Measurements from ENCODE around the gene DPP6.
"Not testable (repeated sequence)": the region's sequence is repeated elsewhere in the genome, so short reads cannot be mapped to it uniquely, and the experiment has no call there.

DPP6 gene

DNA sequence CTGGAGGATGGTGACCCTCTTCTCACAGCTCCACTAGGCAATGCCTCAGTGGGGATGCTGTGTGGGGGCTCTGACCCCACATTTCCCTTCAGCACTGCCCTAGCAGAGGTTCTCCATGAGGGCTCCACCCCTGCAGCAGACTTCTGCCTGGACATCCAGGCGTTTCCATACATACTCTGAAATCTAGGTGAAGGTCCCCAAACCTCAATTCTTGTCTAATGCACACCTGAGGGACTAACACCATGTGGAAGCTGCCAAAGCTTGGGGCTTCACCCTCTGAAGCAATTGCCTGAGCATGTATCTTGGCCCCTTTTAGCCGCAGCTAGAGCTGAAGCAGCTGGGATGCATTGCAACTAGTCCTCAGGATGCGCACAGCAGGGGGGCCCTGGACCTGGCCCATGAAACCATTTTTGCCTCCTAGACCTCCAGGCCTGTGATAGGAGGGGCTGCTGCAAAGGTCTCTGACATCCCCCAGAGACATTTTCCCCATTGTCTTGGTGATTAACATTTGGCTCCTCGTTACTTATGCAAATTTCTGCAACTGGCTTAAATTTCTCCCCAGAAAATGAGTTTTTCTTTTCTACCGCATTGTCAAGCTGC is 882.3 kb downstream of the DPP6 start:
- not testable (repeated sequence) for DNase-seq (ENCODE audit: low spot score)

DNA sequence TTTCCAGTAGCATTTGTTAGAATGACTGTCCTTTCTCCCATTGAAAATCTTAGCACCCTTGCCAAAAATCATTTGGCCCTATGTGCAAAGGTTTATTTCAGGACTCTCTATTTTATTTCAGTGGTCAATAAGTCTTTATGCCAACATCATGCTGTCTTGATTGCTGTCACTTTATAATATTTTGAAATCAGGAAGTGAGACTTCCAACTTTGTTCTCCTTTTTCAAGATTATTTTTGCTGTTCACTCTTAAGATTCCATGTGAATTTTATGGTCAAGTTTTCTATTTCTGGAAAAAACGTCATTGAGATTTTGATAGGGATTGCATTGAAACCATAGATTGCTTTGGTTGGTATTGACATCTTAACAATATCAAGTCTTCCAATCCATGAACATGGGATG is 885.6 kb downstream of the DPP6 start:
- no peak for DNase-seq (ENCODE audit: low spot score)

DNA sequence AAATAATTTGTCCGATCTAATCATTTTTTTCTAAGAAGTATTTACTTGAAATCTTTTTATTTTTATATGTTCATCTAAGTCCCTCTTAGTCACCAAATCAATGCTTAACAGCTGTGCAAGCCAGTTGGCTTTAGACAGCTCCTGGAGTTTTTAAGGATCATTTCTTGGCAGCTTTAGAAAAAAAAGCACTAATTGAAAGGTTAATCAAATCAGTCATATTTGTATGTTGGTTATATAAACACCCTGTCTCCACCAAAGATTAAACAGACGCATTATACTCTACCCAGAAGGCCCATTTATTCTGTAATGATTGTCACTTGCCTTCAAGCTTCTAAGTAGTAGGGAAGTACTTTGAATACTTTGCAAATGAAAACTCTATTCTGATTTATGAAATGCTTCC is 890.5 kb downstream of the DPP6 start:
- DNase-seq (ENCODE audit: low spot score), result no peak

All from AG08395 (cell line).